GM10847 (cell line): ENCODE results near the gene CD74.

ENCODE experiments used
- POLR2A ChIP-seq: IDR thresholded peaks from 2 replicates; pipeline ENCODE4 v1.6.1; 2011; ENCODE audit not compliant: insufficient read length; ENCODE audit errors: extremely low read depth

CD74 gene

GRCh38 chr5:150422075-150422474, 9.4 kb upstream of the CD74 start:
- TF ChIP-seq POLR2A = no peak

DNA sequence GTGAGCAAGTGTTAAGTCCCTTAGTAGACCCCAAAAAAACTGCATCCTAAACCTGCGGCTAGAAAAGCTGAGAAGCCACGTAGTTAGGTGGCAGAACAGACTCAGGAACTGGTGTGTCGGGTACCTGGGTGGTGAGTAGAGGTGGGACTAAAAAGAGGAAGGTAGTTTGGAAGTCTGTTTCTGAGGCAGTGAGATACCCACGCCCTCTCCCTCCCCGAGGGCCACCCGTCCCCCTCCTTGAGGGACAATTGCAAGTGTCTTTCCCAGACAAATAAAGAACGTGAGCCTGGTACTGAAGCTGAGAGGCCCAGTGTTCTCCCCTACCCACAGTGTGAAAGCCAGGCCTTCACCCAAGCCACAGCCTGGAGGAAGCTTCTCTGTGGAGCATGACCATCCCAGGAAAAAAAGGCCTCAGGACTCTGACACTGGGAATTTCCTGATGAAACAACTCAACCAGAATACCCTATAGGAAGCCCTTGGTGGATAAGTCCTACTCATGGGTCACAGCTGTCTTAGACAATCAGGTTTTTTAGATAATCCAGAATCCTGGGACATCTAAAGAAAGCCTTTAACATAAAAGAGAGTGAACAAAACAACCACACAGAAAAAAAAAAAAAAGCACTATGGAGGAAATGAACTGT, 7.0 kb upstream of the CD74 start:
- no peak for TF ChIP-seq POLR2A

- no peak for TF ChIP-seq POLR2A
These were observed 629 bp upstream of the CD74 start for GRCh38 chr5:150413176-150413901.

DNA sequence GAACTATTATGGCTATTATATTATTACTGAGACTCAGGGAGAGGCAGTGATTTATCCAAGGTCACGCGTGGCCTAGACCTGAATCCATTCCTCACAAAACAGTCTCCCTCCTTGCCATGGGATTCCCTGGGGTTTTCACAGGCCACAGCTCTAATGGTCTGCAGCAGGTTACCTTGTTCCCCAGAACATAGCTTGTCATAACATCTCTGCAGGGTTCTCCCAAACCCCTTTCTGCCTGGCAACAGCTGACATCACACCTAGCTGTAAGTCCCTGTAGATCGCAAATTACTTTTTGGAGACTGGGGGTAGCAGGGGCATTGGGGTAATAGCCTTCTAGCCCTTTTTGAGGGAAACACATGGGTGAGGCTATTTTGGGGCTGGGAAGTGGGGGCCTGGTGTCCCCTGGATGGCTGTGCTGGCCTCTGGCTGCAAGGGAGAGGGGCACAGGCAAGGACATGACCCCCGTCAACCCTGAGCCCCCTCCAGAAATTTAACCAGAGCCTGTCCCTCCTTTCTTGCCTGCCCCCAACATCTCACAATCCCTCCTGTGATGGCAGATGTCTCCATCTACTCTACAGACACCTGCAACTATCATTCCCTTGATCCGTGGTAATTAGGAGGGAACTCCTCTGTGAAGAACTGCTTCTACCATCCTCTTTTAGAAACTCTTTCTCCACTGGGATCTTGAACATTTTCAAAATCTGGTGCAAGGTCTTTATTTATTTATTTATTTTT, 1.3 kb downstream of the CD74 start:
- TF ChIP-seq POLR2A = peak; percentile 57

- peak; percentile 28 for TF ChIP-seq POLR2A
These were observed 2.0 kb downstream of the CD74 start for GRCh38 chr5:150410524-150411244.

GRCh38 chr5:150409638-150410523, 2.8 kb downstream of the CD74 start:
- TF ChIP-seq POLR2A = peak; percentile 48

- peak; percentile 24 for TF ChIP-seq POLR2A
These were observed 4.3 kb downstream of the CD74 start for GRCh38 chr5:150408231-150408943.

DNA sequence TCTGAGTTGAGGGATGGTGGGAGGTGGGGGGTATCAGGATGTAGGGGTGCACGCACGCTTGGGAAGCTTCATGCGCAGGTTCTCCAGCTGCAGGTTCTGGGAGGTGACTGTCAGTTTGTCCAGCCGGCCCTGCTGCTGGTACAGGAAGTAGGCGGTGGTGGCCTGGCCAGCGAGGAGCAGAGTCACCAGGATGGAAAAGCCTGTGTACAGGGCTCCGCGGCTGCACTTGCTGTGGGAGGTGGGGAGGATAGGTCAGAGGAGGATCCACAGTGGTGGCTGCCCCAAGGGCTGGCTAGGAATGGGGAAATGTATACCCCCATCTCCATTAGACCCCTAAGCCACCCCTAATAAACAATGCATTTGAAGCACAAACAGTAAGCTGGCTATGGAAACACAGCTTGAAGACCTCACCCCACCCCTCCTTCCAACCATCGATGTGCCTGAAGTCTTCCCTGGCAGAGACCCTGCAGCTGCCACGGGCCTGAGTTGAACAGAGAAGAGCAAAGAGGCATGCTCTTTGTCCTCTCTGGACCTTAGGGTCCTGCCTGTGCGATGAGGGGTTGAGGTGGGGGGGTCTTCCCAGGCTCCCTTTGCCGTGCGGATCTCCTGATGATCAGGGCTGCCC, 5.5 kb downstream of the CD74 start:
- peak; percentile 13 for TF ChIP-seq POLR2A

GRCh38 chr5:150406723-150407095, 6.0 kb downstream of the CD74 start:
- TF ChIP-seq POLR2A = peak; percentile 49

DNA sequence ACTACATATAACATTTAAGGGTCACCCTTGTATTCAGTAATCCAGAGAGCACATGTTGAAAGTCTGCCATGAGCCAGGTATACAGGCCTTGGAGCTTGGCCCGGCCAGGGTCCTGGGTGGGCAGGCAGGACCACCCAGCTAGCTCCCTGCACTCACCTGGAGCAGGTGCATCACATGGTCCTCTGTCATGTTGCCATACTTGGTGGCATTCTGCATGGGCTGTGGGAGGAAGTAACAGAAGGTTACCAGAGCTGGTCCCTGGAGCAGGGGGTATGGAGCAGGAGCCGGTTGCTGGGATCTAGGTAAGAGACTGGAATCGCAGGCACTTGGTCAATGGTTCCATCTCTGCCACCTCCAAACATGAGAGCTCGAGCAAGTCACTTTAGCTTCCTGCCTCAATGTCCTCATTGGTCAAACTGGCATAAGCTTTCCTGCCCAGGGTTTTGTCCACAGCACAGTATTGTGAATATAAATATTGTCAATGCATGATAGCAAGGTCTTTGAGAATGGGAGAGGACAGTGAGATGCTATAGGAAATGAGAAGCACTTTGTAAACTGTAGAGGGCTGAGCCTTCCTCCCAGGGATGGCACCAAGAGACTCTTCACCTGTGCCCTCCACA, 6.5 kb downstream of the CD74 start:
- peak; percentile 37 for TF ChIP-seq POLR2A

GRCh38 chr5:150404941-150405816, 7.5 kb downstream of the CD74 start:
- peak; percentile 28 for TF ChIP-seq POLR2A

GRCh38 chr5:150404535-150404934, 8.2 kb downstream of the CD74 start:
- peak; percentile 8 for TF ChIP-seq POLR2A

DNA sequence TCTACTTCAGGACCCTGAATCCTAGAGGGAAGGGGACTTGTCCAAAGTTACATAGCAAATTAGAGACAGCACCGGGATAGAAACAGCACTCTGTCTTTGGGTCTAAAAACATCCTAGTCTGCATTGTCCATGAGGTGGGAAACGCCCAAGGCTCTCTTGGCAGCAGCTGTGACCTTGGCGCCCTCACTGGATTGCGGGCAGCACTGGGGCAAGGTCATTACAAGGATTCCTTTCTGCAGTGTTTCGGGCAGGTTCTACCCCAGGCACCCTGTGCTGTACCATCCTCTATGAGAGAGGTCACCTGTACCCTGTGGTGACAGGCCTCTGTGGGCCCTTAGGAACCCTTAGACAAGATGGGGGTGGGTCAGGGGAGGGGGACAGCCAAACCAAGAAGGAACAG, 8.6 kb downstream of the CD74 start:
- TF ChIP-seq POLR2A = peak; percentile 5
